Caco-2 (cell line): ENCODE data around the gene PTPN6. TPM values are rescaled to one million over a fixed set of nuclear protein-coding genes. Genes with fewer than 3 reads are reported as not detected.

ENCODE experiments used
- BruUV-seq: library from RNA; stranded (reverse); fragments of 400-500 nt; replicated peaks from 2 replicates; lab custom pipeline; 2021; lab: Mats Ljungman, UMichigan
- CTCF ChIA-PET: fragments of 300-600 bp; sonication (Branson Sonifier 250); formaldehyde crosslinking; loops from one replicate; lab custom pipeline; 2022; ENCODE audit warnings: antibody characterized with exemption; lab: Charles Lee
- POLR2A ChIA-PET: fragments of 300-600 bp; sonication (Branson Sonifier 250); formaldehyde crosslinking; loops from one replicate; lab custom pipeline; 2022; ENCODE audit warnings: antibody characterized with exemption; lab: Charles Lee
- DNase-seq, 2 experiments: peaks; one replicate each; pipeline versions ENCODE4 v3.0.0 to v3.0.0-alpha.2; 2020 to 2022
- H3K27me3 ChIP-seq: replicated peaks from 2 replicates; pipeline ENCODE4 v1.6.0; 2011; ENCODE audit warnings: low read length; ENCODE audit not compliant: control insufficient read depth, insufficient read depth
- H3K36me3 ChIP-seq: 2 replicates; pipeline ENCODE4 v1.5.1; 2011; ENCODE audit warnings: low read length; ENCODE audit not compliant: control insufficient read depth, insufficient read depth
- H3K4me1 ChIP-seq: fragments of 250-450 bp; sonication (Bioruptor Pico); 2 replicates; pipeline ENCODE4 v1.5.1; 2020; ENCODE audit warnings: mild to moderate bottlenecking
- H3K4me3 ChIP-seq: 2 replicates; pipeline ENCODE4 v1.5.1; 2011; ENCODE audit warnings: low read depth, mild to moderate bottlenecking, control low read depth, low read length
- H3K9me3 ChIP-seq: fragments of 250-450 bp; sonication (Bioruptor Pico); 2 replicates; pipeline ENCODE4 v1.5.1; 2020; ENCODE audit warnings: mild to moderate bottlenecking, moderate library complexity
- H3K27ac Mint-ChIP-seq: one replicate; pipeline ENCODE4 v1.8.0; 2022; ENCODE audit warnings: mixed read lengths; ENCODE audit not compliant: unreplicated experiment
- H3K27me3 Mint-ChIP-seq: one replicate; pipeline ENCODE4 v1.8.0; 2022; ENCODE audit warnings: mixed read lengths; ENCODE audit not compliant: insufficient read depth, unreplicated experiment
- H3K36me3 Mint-ChIP-seq: one replicate; pipeline ENCODE4 v1.8.0; 2022; ENCODE audit warnings: mild to moderate bottlenecking, mixed read lengths; ENCODE audit not compliant: insufficient read depth, unreplicated experiment
- H3K4me1 Mint-ChIP-seq: one replicate; pipeline ENCODE4 v1.8.0; 2022; ENCODE audit warnings: low read depth, mixed read lengths; ENCODE audit not compliant: unreplicated experiment
- H3K4me3 Mint-ChIP-seq: one replicate; pipeline ENCODE4 v1.8.0; 2022; ENCODE audit warnings: mild to moderate bottlenecking, moderate library complexity, mixed read lengths; ENCODE audit not compliant: unreplicated experiment
- H3K9me3 Mint-ChIP-seq: one replicate; pipeline ENCODE4 v1.8.0; 2022; ENCODE audit warnings: mixed read lengths; ENCODE audit not compliant: unreplicated experiment
- intact Hi-C: fragments of 100-400 bp; cut with micrococcal nuclease; formaldehyde crosslinking; loops from one replicate; pipeline ENCODE4 v1.10.0; 2022; ENCODE audit not compliant: unreplicated experiment
- total RNA-seq: library from RNA; stranded (reverse); gene quantifications from 2 replicates; pipeline ENCODE4 v1.2.3, GENCODE V29; 2022
- TF ChIP-seq, protein P1 (sequence below), 2 experiments: fragments of 200-600 bp in 1 of 2; IDR thresholded peaks; 1 replicate in 1 of 2; 2 replicates in 1 of 2; pipeline versions ENCODE4 v1.5.1 to v1.8.0; 2011 to 2022; ENCODE audit warnings: antibody characterized with exemption in 1 of 2, control low read depth in 1 of 2, inconsistent platforms in 1 of 2, low read depth in 1 of 2, low read length in 1 of 2, mild to moderate bottlenecking in 1 of 2, moderate library complexity in 1 of 2; ENCODE audit not compliant: insufficient read depth in 1 of 2, severe bottlenecking in 1 of 2, unreplicated experiment in 1 of 2

Gene PTPN6
- total RNA-seq, 1 experiment from 2014 or later: 43.9 TPM

DNA sequence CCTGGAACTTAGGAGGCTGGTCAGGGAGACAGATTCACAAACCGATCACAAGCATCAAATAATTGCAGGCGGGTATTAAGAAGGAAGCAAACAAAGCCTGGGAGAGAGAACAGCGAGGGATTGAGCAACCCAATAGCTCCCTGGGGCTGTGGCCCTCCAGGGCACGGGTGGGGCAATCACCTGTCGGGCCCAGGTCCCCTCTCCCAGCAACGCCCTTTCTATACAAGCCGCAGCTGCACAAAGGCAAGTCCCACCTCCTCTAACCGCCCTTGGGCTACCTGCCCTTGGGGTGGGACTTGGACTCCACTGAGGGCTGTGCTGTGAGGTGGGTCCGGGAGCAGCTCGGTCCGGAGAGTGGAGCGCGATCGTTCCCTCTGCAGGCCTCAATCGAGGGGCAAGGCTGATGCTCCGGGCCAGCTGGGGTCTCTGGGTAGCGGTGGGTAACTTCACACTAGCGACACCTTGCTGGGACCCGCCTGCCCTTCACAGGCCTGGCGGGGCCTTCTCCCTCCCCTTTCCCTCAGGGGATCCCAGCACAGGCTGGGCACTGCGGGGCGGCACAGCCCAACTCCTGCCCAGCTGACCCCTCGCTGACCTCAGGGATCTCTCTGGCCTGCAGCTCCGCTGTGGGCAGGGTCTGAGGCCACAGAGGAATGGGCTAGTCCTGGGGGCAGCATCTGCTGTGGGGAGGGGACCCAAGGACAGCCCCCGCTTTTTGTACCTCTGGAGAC, 11.3 kb downstream of the PTPN6 start:
- no peaks in the 10 kb centered on the region for H3K27me3 Mint-ChIP-seq
- no TSS peak for BruUV-seq
- H3K36me3 Mint-ChIP-seq: peaks cover 60% of the 10 kb centered on the region
- Histone ChIP-seq H3K4me1 (peaks cover 35% of the 10 kb centered on the region), H3K36me3 (peaks cover 8% of the 10 kb centered on the region; the same call in 1 of the 2 replicates), H3K27me3 (no peaks in the 10 kb centered on the region), H3K9me3 (no peaks in the 10 kb centered on the region), H3K4me3 (peak overlapping the region; percentile 64)
- TF ChIP-seq, protein P1, sequence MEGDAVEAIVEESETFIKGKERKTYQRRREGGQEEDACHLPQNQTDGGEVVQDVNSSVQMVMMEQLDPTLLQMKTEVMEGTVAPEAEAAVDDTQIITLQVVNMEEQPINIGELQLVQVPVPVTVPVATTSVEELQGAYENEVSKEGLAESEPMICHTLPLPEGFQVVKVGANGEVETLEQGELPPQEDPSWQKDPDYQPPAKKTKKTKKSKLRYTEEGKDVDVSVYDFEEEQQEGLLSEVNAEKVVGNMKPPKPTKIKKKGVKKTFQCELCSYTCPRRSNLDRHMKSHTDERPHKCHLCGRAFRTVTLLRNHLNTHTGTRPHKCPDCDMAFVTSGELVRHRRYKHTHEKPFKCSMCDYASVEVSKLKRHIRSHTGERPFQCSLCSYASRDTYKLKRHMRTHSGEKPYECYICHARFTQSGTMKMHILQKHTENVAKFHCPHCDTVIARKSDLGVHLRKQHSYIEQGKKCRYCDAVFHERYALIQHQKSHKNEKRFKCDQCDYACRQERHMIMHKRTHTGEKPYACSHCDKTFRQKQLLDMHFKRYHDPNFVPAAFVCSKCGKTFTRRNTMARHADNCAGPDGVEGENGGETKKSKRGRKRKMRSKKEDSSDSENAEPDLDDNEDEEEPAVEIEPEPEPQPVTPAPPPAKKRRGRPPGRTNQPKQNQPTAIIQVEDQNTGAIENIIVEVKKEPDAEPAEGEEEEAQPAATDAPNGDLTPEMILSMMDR (IDR thresholded peaks at IDR 0.05; ENCODE audit: insufficient read depth in 1 of 2, low read depth in 1 of 2, low read length in 1 of 2, severe bottlenecking in 1 of 2, unreplicated experiment in 1 of 2): no peak
- H3K4me1 Mint-ChIP-seq: peaks cover 28% of the 10 kb centered on the region
- H3K9me3 Mint-ChIP-seq: no peaks in the 10 kb centered on the region
- intact Hi-C loops: loop anchor here (1.0 to 5.0 kb wide), 5 partner anchors 16 to 147 kb away; partner anchors contain the start of genes C1R and C1RL
- peak overlapping the region; percentile 93 for H3K27ac Mint-ChIP-seq
- DNase-seq: peak; percentile 90 to 93
- peak overlapping the region; percentile 81 for H3K4me3 Mint-ChIP-seq
- ChIA-PET CTCF (interaction anchor here (0.5 to 8.6 kb wide), 14 partner anchors 17 to 117 kb away, joined by 3 to 241 read pairs (median 3); partner anchors contain the start of genes C12orf57, LPCAT3, RNU7-1 and SPSB2), POLR2A (interaction anchor here (0.5 to 9.3 kb wide), 12 partner anchors 16 to 905 kb away, joined by 3 to 237 read pairs (median 4); partner anchors contain the start of genes C12orf57, CDCA3, COPS7A and LPCAT3)

DNA sequence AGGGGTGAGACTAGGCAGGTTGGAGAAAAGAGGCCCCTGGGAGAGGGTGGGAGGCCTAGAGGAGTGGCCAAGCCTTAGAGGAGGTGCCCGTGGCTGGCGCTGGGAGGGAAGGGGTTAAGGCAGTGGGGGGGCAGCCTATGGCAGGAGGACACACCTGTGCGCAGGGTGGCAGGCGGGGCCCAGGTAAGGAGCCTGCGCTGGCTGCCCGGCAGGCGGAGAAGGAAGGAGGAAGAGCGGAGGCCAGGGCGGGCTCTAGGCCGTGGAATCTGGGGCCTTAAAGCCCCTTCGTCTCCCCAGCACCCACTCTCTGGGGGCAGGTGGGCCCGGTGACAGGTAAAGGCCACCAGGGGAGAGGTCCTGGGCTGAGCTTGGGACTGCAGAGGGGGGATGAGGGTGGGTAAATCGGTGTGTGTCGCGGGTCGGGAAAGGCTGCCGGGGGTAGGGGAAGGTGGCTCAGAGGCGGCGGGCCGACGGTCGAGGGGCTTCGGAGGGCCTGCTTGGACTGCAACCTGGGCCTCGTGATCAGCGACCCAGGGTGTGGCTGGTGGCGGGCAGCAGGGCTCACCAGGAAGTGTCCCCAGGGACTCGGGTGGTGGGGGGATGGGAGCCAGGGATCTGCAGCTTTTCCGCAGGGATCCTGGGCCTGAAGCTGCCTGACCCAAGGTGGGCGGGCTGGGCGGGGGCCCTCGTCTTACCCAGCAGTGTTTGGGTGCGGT, 12.0 kb downstream of the PTPN6 start:
- Histone ChIP-seq H3K4me3 (peak overlapping the region; percentile 64), H3K9me3 (no peaks in the 10 kb centered on the region), H3K36me3 (peaks cover 13% of the 10 kb centered on the region), H3K27me3 (no peaks in the 10 kb centered on the region), H3K4me1 (peaks cover 35% of the 10 kb centered on the region)
- Mint-ChIP-seq H3K4me3 (peak overlapping the region; percentile 81), H3K9me3 (no peaks in the 10 kb centered on the region), H3K4me1 (peaks cover 28% of the 10 kb centered on the region), H3K36me3 (peaks cover 67% of the 10 kb centered on the region), H3K27me3 (no peaks in the 10 kb centered on the region), H3K27ac (peak overlapping the region; percentile 93)
- BruUV-seq: no TSS peak
- intact Hi-C loops: loop anchor here (1.0 to 5.0 kb wide), 3 partner anchors 72 to 146 kb away; partner anchors contain the start of genes C1R and C1RL
- CTCF ChIA-PET: interaction anchor here (0.8 to 8.6 kb wide), 11 partner anchors 11 to 145 kb away, joined by 3 to 241 read pairs (median 7); partner anchors contain the start of genes C12orf57, C1RL, LPCAT3 and RNU7-1
- peak; percentile 99 for DNase-seq
- TF ChIP-seq, protein P1 (IDR thresholded peaks at IDR 0.05; ENCODE audit: insufficient read depth in 1 of 2, low read depth in 1 of 2, low read length in 1 of 2, severe bottlenecking in 1 of 2, unreplicated experiment in 1 of 2): peak in 1 of 2 experiments; percentile 33
- POLR2A ChIA-PET: interaction anchor here (0.6 to 9.3 kb wide), 9 partner anchors 12 to 906 kb away, joined by 3 to 237 read pairs (median 5); partner anchors contain the start of genes C12orf57, LPCAT3, RNU7-1 and SPSB2
